ENCODE data around the gene ARL15. TPM values are rescaled to one million over a fixed set of nuclear protein-coding genes. Genes with fewer than 3 reads are reported as not detected.

ARL15 gene
- total and polyA plus RNA-seq, 9 of the 15 experiments (the other 6 are each of a cell fraction or from before 2014, with no cell fraction given): 18.5 to 80.4 (median 57.0) TPM

GRCh38 chr5:54040018-54040417, 270.4 kb downstream of the ARL15 start:
- 83% methylated on average over 1 of the region's 1 CpG for WGBS (ENCODE audit: insufficient coverage, low coverage, missing lambda C conversion rate)
- Histone ChIP-seq H3K9ac (ENCODE audit: insufficient read depth in 1 of 2, low read depth in 2 of 2, low read length in 2 of 2) (no peak overlapping the region), H3K4me2 (ENCODE audit: insufficient read depth, low read length) (no peak overlapping the region), H2AFZ (ENCODE audit: low read depth, low read length) (no peak overlapping the region), H3K79me2 (ENCODE audit: control insufficient read depth, insufficient read depth, low read length) (peaks cover 1% of the 10 kb centered on the region; the same call in 1 of the 3 replicates), H3K9me3 (replicated peaks; ENCODE audit: control insufficient read depth, insufficient read depth, low read depth, low read length) (no peaks in the 10 kb centered on the region), H3K27ac (ENCODE audit: extremely low read depth, low read depth, low read length) (no peak overlapping the region), H3K4me1 (replicated peaks in 1 of 2; ENCODE audit: control insufficient read depth in 2 of 2, insufficient read depth in 2 of 2, low read length in 2 of 2) (no peaks in the 10 kb centered on the region), H4K20me1 (replicated peaks; ENCODE audit: control insufficient read depth, insufficient read depth, low read length) (no peaks in the 10 kb centered on the region; the same call in 1 of the 2 replicates), H3K9me1 (ENCODE audit: control insufficient read depth, insufficient read depth, low read length) (no peaks in the 10 kb centered on the region), H3K36me3 (ENCODE audit: control insufficient read depth, insufficient read depth, low read length) (no peaks in the 10 kb centered on the region), H3K4me3 (no peak overlapping the region), H3K27me3 (ENCODE audit: control insufficient read depth in 2 of 2, insufficient read depth in 2 of 2, low read length in 2 of 2) (no peaks in the 10 kb centered on the region)
- ATAC-seq (no peak), FAIRE-seq (no peak), DNase-seq (ENCODE audit: extremely low read depth in 1 of 4, low spot score in 3 of 4) (no peak)
- intact Hi-C loops (cut with micrococcal nuclease) (no loop called here), in situ Hi-C loops (cut with MboI) (no loop called here)
- ChIA-PET CTCF (ENCODE audit: low intra/inter-chr PET ratio) (no interaction called here), POLR2A (interaction anchor here (0.6 kb wide), 2 partner anchors 51 to 272 kb away, joined by 3 read pairs; no protein-coding TSS in a partner anchor)
- no TSS peak for BruUV-seq (replicated peaks)
- TF ChIP-seq SMARCA4 (IDR thresholded peaks at IDR 0.05): no peak
- TF ChIP-seq DPF2 (IDR thresholded peaks at IDR 0.05): no peak
- no peak for TF ChIP-seq EP300 (IDR thresholded peaks at IDR 0.05; ENCODE audit: low read length)
- TF ChIP-seq E2F5 (CRISPR knock-in tag; IDR thresholded peaks at IDR 0.05): no peak
- no peak for TF ChIP-seq FOXK1 (CRISPR knock-in tag; IDR thresholded peaks at IDR 0.05; ENCODE audit: borderline replicate concordance)
- TF ChIP-seq CBX8 (IDR thresholded peaks at IDR 0.05; ENCODE audit: borderline replicate concordance, extremely low read depth, low read depth, low read length, poor library complexity, severe bottlenecking): no peak
- TF ChIP-seq ZNF197 (CRISPR knock-in tag; IDR thresholded peaks at IDR 0.05; ENCODE audit: low read depth): no peak
- no peak for TF ChIP-seq EWSR1 (IDR thresholded peaks at IDR 0.05; ENCODE audit: borderline replicate concordance, low read depth, partially characterized antibody)
- TF ChIP-seq MGA (IDR thresholded peaks at IDR 0.05): no peak
- TF ChIP-seq KAT7 (CRISPR knock-in tag; IDR thresholded peaks at IDR 0.05; ENCODE audit: borderline replicate concordance): no peak

All from K562 (cell line).